ENCODE results near the gene PRTN3.

Gene PRTN3

GRCh38 chr19:884420-885211 lies 43.8 kb downstream of the PRTN3 start:
- no peak for DNase-seq

- no peak for DNase-seq
These were observed 44.9 kb downstream of the PRTN3 start for GRCh38 chr19:885536-886224.

- DNase-seq: no peak
These were observed 46.3 kb downstream of the PRTN3 start for GRCh38 chr19:887072-887471.

- DNase-seq: no peak
These were observed 46.8 kb downstream of the PRTN3 start for GRCh38 chr19:887599-887998.

GRCh38 chr19:888581-889385 lies 48.0 kb downstream of the PRTN3 start:
- no peak for DNase-seq

GRCh38 chr19:889662-890295 lies 49.0 kb downstream of the PRTN3 start:
- DNase-seq: no peak

GRCh38 chr19:890831-891230 lies 50.0 kb downstream of the PRTN3 start:
- no peak for DNase-seq

GRCh38 chr19:891421-892200 lies 50.8 kb downstream of the PRTN3 start:
- DNase-seq: peak; percentile 19 to 49

- no peak for DNase-seq
These were observed 51.6 kb downstream of the PRTN3 start for GRCh38 chr19:892243-892893.

- DNase-seq: peak; percentile 91 to 92
These were observed 52.3 kb downstream of the PRTN3 start, which contains the start of the genes MED16 and RNU6-9 for GRCh38 chr19:892894-893689. MED16 (minus strand) TSS chr19:893187; CDS start chr19:891131, 2,056 bp downstream. RNU6-9 (plus strand) TSS chr19:893484.

- no peak for DNase-seq
These were observed 55.6 kb downstream of the PRTN3 start for GRCh38 chr19:896434-896833.

GRCh38 chr19:896999-897398 lies 56.2 kb downstream of the PRTN3 start:
- no peak for DNase-seq

- DNase-seq: no peak
These were observed 56.7 kb downstream of the PRTN3 start for GRCh38 chr19:897442-898039.
